Measurements from ENCODE around the gene MYO7B.

The MYO7B gene

DNA sequence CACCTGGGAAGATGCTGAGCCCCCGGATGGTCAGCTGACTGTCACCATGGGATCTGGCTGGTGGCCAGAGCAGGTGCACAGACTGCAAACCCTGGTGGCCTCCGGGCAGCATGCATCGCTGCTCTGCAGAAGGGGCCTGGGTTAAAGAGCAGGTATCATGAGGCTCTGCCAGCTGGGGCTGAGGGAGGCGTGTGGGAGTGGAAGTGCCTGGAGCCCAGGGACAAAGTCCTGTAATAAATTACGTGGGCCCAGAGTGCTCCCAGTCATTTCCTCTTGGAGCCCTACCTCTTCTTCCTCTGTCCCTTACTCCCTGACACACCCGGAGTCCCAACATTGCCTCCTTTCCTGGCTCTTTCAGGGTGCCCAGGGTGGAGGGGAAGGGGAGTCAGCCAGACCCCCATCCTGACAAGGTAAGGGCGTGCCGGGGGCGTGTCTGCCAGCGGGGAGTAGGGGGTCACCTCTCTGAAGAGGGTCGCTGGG, at the start of gene MYO7B:
Gene MYO7B, plus strand, starts transcription at position 262 of the 480 bp plus-strand sequence. CDS start 24,040 bp downstream, outside the sequence.
- no peak for DNase-seq (ENCODE audit: low spot score)

DNA sequence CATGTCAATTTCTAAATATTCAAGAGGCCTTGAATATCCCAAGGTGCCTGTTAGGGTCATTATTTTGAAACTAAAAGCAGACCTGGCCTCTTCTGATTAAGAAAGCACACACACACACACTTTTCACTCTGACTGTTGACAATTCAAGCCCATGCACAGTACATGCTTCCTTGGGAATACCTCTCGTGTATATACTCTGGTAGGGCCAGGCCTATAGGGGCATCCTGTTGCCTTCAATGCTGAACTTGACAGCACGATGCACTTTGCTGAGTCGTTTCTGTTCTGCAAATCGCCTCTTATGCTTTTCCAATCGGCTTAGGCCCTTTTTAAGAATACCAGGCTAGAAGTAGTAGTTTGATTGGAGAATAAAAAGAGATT, 49.8 kb upstream of the MYO7B start:
- no peak for DNase-seq (ENCODE audit: low spot score)

DNA sequence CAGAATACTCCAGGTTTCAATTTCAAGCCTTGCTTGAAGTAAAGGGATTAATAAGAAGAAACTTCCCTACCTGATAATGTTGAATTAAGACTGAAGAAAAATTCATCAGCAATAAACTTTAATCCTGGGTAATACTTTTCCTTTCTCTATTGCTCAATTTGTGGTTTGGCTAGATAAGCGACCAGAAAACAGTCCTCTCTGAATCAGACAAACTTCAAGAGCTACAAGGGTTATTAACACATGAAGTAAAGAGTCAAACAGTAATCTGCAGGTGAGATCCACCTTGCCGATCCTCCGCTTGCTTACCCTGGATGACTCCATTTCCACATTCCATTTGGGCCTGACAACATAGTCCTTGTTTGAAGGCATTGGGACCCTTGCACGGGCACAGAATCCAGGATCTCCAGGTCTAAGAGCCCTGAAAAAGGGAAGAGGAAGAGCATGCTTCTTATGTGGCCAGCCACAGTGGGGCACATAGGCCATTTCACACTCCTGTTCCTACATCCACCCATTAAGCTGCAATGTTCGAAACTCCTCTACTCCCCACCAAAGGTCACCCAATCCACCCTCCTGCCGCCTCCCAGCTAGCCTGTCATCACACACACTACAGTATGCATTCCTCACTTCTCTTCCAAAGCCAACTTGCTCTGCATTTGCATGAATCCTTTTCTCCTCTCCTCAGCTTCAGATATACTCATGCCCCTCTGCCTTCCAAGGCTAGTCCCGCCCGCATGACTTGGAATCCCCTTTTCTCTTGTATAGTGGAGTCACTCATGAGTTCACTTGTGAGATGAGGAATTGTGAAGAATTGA, 49.0 kb upstream of the MYO7B start:
- DNase-seq (ENCODE audit: low spot score) = peak; percentile 49

DNA sequence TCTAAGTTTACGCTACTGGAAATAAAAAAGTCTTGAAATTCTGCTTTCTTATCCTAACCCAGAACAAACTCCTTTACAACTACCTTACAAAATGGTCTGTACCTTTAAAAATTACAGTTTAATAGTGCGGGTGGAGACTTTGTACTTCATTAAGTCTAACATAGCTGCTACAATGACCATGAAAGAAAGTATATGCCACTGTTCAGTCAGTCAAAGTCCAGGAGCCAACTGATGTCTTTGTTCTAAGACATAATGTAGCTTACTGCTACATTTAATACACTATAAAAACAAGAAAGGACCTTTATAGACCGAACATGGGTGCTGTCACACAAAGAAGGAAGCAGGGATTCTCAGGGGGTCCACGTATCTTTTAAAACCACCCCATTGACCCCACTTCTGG, 45.2 kb upstream of the MYO7B start:
- no peak for DNase-seq (ENCODE audit: low spot score)

DNA sequence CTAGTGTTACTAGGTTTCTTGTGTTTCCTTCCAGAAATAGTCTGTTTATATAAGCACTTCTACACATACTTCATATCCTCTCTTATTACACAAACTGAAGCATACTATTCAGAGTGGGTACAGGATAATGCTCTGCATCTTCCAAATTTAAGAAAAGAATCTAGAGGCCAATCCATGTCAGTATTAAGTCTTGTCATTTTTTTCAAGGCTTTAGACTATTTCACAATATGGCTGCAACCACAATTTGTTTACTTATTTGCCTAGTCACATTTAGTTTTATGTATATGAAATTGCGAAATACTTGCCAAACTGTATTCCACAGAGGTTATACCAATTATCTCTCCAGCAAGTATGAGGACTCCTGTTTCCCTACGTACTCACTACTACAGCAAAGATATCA, 37.1 kb upstream of the MYO7B start:
- DNase-seq (ENCODE audit: low spot score) = no peak

DNA sequence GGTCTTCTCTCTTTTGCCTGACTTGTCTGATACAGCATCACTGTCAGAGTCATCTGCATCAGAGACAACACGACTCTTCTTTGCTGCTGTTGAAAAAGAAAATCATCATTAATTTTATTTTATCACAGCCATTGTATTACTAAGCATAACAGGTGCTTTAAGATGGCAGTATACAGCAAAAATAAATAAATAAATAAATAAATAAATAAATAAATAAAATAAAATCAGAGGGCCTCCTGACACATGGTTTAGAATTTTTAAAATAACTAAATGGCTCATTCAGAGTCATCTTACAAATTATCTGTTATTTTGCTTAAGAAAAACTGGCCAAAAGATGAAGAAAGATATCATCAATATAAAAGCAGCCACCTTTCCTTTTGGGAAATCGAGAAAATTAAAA, 32.0 kb upstream of the MYO7B start:
- no peak for DNase-seq (ENCODE audit: low spot score)

DNA sequence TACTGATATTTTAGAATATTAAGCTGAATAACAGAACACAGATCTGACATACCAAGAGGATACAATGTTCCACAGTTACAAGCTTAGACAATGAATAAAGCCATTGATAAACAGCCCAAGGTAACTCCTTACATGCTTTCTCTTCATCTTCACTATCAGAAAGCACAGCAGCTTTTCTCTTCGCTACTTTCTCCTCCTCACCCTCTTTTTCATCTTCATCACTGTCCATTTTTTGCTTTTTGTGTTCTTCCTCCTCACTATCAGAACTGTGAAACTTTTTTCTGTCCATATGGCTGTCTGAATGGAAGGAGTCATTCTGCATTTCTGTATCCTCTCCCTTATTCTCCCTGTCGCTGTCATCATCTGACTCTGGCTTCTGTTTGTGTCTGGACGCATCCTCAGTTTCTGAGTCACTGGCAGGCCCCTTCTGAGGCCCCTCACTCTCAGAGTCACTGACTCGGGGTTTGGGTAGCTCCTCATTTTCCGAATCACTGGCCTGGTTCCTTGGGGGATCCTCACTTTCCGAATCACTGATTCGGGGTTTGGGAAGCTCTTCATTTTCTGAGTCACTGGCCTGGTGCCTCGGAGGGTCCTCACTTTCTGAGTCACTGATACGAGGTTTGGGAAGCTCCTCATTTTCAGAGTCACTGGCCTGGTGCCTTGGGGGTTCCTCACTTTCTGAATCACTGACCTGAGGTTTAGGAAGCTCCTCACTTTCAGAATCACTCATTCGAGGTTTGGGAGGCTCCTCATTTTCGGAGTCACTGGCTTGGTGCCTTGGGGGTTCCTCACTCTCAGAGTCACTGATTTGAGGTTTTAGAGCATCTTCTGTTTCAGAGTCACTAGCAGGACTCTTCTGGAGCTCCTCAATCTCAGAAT, 30.7 kb upstream of the MYO7B start:
- no peak for DNase-seq (ENCODE audit: low spot score)

DNA sequence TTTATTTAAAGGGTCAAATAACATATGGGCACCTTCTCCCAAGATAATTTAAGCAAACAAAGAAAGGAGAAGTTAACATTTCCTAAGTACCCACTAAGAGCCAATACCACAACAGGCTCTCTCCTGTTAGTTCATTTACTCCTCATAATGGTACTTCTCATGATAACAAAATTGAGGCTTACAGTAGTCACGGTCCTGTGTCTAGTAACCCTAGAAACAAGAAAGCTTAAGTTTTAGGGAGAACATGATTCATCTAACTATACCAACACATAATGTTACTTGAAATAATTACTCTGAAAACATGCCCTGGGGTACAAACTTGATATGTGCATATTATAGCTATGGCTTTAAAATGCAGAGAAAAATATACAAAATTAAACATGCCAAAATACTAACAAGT, 29.0 kb upstream of the MYO7B start:
- no peak for DNase-seq (ENCODE audit: low spot score)

DNA sequence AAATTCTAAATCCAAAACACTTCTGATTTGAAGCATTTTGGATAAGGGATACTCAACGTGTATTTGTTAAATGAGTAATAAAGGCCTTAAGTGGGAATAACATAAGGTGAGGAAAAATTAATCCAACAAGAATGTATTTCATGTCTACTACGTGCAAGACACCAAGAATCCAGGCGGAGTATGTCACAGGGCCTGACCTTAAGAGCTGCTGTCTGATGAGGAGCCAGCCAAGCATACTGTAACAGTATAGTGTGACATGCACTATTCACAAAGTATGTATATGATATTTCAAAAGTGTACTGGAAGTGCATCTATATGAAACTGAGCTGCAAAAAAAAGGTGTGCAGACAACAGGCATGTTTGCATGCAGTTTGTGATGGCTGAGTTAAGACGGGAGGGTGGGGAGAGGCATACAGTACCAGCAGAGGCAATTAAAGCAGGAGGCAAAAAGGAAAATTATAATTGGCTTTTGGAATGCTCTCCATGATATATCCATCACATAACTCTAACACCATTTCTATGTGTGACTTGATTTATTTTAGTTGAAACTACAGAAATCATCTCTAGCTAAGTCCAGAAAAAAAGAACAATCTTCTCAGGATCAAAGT, 27.4 kb upstream of the MYO7B start:
- DNase-seq (ENCODE audit: low spot score) = no peak

DNA sequence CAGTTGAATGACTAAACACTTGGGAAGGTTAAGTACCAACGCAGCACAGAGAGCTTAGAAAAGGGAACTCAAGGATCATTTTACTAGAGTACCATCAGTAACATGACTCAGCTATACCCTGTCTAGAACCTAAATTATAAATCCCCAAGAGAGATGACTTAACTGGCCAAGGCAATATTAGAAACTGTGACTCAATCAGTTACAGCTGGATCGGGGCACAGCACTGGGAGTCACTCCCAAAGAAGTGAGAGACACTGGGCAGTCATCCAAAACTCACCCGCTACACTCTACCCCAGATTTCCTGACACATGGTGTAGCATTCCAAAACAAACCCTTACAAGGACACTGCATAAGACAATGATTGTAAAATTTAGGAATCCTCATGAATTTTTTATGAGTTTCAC, 26.9 kb upstream of the MYO7B start:
- peak; percentile 93 for DNase-seq (ENCODE audit: low spot score)

DNA sequence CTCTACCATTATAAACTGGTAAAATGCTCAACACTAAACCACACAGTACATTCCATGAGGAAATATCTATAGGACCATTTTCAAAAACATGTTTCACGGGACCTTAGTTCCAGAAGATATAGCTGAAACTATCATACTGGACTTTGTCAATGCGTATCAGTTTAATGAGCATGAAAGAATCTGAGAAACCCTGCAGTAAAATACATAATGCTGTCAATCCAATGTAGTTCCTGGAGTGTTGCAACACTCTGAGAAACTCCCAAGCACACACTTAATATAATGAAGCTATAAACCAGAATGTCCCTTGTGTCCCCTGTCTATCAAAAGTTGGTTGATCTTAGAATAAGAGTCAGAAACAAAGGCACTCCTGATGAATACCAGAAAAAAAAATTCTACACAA, 25.4 kb upstream of the MYO7B start:
- no peak for DNase-seq (ENCODE audit: low spot score)

DNA sequence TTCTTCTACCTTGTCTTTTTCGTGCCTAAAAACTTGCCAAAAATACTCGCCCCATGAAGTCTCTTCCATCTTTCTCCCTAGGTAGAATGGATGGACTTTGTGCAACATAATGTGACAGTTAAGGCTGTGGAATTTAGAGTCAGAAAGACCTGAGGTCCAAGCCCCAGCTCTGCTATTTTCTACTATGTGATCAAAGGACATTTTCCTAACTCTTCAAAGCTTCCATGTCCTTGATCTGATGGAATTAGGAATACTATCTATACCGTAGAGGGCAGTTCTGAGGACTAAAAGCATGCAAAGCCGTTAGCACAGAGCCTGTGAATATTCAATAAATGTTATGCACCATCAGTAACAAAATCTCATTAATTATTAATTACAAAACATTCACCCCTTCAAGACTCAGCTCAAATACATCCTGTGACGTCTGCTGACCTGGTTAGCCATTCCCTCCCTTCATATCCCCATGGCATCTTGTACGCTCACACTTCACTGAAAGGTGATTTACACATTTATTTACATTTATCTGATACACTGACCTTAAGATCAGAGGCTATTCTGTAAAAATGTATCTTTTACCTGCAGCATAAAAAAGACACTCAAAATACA, 24.3 kb upstream of the MYO7B start:
- no peak for DNase-seq (ENCODE audit: low spot score)

DNA sequence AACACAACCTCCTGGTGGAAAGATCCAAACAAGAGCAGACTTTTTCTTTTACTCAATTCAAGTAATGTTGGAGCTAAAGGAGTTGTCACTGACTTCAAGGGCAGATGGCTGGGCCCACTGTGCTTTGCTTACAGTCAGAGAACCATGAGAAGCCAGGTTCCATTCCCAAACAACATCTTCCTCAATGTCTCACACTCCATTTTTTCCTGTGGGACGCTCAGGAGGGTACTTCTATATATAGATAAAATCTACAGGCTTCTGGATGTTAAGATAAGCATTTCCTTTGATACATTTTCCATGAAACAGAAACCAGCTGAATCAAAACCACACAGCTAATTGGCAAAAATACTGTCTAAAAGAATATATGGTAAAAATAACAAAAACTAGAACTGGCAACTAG, 23.6 kb upstream of the MYO7B start:
- no peak for DNase-seq (ENCODE audit: low spot score)

DNA sequence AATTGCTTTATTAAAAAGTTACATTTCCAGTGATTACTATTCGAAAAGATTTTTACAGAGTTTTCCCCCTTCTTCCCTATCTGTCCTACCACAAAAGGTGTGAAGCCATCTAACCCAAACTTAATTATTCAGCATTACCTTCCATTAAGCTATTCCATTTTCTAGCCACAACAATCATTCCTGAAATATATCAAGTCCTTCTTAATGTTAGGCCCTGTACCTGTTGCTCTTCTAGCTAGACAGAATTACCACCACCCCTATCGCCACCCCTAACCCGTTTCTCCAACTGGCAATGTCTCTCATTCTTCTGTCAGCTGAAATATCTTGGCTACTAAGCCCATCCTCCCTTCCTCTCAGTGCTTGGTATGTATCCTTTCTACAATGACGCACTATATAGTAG, 23.1 kb upstream of the MYO7B start:
- no peak for DNase-seq (ENCODE audit: low spot score)

DNA sequence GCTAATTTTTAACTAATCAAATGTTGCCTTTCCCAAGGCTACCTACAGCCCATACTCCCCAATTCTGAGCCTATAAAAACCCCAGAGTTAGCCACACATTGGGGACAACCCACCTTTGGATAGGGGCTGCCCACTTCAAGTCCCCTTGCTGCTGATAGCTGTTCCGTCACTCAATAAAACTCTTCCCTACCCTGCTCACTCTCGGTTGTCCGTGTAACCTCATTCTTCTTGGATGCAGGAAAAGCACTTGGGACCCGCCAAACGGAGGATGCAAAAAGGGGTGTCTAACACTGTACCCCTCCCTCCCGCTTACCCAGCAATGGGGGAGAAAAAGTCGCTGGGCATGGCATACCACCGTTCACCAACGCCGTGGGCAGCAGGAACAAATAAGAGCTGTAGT, 21.4 kb upstream of the MYO7B start:
- DNase-seq (ENCODE audit: low spot score) = no peak

DNA sequence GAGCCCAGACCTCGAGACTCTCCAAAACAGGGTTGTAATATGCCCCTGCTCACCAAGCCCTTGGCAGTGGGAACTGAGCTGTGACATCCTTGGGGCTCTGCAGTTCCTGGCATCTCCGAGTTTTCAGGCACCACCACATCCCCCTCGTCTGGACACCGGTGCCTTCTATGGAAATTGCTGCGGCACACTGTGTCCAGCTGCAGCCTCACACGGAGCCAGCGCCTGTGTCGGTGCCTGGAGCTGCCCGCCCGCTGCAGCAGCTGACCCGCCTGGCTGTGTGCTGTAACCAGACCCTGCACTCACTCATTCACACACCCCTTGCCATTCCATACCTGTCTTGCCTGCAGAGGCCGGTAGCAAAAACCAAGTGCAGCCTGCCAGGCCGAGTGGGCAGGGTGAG, 21.0 kb upstream of the MYO7B start:
- no peak for DNase-seq (ENCODE audit: low spot score)

DNA sequence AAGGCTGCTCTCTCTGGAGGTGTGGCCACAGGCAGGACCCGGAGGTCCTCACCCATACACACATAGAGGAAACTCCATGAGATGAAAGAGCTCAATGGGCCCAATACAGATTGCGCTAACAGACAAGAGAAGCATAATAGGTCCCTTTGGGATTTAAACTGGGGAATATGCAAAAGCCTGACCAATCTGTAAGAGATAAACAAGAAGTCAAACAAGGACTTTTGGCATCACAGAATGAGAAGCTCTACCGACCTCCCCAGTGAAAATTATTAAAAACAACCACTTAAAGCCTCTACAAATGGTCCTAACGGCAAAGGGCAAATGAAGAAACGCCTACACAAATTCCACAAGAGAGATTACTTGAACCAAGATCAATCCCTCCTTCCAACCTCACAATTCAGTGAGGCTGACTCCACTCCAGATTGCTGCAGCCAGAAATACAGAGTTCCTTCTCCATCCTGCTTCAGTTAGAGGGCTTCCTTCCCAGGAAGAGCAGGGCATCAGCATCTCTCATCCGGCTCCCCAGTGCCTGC, 20.0 kb upstream of the MYO7B start:
- DNase-seq (ENCODE audit: low spot score) = no peak

DNA sequence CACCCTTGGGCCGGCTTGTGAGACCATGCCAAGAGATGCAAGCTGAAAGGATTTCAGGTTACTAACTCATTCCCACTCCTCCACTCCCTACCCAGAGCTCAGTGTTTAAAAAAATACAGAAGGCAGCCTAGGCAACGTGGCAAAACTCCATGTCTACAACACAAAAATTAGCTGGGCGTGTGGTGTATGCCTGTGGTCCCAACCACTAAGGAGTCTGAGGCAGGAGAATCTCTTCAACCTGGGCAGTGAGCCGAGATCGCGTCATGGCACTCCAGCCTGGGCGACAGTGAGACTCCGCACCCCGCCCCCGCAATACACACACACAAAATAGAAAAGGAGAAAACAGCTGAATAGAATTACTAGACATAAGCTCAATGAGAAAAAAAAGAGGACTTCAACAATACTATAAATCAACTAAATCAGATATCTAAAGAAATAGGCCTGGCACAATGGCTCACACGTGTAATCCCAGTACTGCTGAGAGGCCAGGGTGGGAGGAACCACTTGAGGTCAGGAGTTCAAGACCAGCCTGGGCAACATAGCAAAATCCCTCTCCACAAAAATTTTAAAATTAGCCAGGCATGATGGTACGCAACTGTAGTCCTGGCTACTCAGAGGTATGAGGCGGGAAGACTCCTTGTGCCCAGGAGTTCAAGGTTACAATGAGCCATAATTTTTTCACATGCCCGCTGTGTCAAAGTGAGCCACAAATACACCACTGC, 19.3 kb upstream of the MYO7B start:
- DNase-seq (ENCODE audit: low spot score) = peak; percentile 83

DNA sequence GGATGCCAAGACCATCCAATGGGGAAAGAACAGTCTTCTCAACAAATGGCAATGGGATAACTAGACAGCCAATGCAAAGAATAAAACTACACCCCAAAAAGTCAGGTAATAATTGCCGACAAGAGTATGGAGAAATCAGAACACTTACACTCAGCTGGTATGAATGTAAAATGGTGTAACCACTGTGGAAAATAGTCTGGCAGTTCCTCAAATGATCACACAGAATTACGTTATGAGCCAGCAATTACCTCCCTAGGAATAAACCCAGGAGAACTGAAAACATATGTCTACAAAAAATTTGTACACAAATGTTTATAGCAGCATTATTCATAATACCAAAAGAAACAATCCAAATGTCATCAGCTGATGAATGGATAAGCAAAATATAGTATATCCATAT, 18.0 kb upstream of the MYO7B start:
- DNase-seq (ENCODE audit: low spot score) = no peak

DNA sequence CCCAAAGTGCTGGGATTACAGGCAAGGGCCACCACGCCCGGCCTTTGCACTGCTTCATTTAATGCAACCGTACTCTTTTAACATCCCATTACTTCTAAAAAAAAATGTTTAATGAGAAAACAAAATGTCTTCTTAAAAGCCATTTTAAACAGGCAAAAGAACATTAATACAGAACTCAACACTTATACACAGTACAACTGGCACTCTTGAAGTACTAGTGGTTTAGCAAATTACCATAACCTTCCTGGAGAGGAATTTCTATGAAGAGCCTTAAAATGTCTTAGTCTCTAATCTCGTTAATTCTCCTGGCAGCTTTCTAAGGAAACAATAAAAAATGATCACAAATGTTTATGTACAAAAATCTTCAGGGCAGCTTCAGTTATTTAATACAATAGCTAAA, 15.1 kb upstream of the MYO7B start:
- DNase-seq (ENCODE audit: low spot score) = no peak

DNA sequence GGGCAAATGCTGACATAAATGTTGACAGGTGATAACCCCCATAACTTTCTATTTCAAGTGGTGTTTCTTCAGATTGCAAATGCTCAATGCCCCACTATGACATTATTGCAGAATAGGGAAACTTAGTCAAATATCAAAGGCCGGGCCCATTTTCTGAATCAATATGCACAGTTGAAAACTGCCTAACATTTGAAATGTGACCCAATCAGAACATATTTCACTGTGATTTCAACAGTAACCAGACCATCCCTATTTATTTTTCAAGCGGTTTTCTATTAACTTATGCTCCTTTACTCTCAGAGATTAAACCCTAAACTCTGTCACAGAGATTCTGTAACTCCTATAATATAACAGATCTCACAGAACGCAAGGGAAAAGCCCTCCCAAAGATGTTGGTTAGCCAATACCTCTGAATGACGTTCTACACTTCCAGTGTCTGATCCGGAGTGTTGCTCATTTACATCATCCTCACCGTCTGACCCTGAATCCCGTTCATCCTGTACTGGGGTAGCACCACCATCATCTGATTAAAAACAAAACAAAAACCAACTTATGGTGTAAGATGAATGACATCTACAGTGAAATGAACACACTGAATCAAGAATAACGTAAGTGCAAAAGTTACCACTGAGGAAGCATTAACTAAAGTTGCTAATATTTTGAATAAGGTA, 12.1 kb upstream of the MYO7B start:
- no peak for DNase-seq (ENCODE audit: low spot score)
